NAMALWA (cell line): Measurements from ENCODE around the gene ZBTB18.
"Not testable (repeated sequence)": the region's sequence is repeated elsewhere in the genome, so short reads cannot be mapped to it uniquely, and the experiment has no call there.

ENCODE experiments used
- DNase-seq: peaks from one replicate; pipeline ENCODE4 v3.0.0-alpha.2; 2015; ENCODE audit warnings: low spot score

The ZBTB18 gene

DNA sequence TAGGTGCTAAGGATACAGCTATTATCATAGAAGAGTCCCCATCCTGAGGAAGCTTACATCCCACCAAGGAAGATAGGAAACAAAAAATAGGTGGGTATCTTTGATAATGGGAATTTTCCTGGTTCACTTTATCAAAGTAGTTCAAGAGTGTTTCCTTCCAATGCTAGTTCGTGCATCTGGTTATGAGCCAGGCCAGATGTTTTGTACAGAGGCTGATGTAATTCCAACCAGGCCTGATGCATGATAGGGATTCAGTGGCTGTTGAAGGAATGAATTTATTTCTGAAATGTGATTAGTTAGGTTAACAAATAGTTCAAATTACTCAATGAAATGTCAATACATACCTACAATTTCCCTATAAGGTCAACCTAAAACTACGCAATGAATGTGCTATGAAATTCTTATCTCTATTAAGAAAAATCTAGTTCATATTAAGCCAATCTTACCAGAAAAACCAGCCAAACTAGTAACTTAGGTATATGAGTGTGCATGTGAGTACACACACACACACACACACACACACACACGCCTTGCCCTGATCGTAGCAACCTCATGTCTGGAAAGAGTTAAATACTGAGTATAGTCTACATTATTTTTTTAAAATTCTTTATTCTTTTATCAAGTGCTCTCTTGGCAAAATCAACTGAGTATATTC is 9.5 kb upstream of the ZBTB18 start:
- DNase-seq: no peak

DNA sequence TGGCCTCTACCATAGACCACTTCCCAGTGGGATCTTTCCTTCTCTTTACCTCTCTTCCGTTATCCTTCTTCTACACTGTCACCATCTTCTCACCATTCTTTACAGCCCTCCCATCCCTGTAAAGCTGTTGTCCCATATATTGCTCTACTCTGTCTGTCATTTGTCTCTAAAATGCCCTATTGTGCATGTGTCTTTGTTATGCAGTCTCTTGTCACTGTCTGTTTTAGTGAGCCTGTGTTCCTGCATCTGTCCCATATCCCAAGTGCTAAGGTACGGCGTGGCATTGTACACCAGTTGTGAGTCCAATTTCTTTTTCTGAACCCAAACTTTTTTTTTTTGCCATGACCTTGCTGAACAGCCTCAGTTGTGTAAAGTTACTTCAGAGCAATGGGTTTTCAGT is 8.8 kb upstream of the ZBTB18 start:
- no peak for DNase-seq

DNA sequence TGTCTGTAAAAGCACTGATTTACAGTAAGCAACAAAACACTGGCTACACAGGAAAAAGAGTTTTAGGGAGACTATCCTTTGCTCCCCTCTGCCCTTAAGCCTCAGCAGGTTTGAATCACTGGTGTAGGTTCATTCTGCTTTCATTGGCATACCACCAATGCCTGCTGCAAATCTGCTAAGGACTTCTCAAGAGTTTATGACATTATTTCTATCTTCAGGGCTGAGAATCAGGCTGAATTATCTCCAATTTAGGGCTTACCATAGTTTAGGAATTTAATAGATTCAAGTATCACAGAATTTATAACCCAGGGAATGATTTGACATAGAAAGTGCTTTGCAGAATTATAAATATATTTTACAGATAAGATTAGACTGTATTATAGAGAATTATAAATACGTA is 6.7 kb upstream of the ZBTB18 start:
- no peak for DNase-seq

DNA sequence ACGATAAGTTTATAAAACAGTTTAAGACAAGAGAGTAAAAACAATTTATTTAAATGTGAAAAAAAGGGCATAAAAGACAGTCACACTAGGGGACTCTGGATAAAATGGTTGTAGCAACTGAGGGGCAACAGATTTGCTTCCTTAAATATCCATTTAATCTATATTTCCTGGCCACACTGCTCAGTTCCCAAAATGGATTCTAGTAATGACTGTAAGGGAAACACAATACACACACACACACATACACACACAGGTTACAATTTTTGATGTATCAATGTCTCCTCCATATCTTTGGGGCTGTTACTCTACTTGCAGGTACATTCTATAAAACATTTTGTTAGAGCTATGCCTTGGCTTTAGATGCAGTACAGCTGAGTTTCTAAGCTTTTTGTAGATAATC is 4.8 kb upstream of the ZBTB18 start:
- DNase-seq: not testable (repeated sequence)

DNA sequence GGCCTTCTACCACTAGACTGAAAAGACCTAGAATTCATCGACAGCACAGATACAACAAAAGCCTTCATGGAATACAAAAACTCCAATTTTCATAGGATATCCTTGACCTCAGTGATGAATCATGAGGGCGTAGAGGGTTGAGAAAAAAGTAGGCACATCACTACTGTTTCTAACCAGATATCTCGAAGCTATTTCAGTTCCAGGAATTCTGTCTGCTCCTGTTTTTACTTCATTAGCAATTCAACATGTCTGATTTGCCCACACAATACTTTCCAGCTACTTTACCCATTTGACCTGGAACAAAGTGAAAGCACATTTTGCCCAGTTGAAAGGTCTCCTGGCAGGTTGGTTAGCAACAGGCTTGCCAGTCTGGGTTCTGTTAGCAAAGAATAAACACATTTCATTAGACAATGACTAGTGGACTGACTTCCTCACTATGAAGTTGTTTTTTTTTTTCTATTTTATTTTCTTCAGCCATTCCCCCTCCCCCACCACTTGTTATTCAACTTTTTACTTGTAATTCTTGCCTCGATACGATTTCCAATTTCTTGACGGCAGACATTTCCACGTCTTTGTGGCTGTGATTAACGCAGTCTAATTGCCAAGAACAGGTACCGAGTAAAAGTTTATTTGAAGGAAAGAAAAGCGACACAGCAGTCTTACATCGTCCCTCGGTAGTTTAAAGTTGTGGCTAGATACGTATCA is 4.0 kb upstream of the ZBTB18 start:
- DNase-seq: no peak

DNA sequence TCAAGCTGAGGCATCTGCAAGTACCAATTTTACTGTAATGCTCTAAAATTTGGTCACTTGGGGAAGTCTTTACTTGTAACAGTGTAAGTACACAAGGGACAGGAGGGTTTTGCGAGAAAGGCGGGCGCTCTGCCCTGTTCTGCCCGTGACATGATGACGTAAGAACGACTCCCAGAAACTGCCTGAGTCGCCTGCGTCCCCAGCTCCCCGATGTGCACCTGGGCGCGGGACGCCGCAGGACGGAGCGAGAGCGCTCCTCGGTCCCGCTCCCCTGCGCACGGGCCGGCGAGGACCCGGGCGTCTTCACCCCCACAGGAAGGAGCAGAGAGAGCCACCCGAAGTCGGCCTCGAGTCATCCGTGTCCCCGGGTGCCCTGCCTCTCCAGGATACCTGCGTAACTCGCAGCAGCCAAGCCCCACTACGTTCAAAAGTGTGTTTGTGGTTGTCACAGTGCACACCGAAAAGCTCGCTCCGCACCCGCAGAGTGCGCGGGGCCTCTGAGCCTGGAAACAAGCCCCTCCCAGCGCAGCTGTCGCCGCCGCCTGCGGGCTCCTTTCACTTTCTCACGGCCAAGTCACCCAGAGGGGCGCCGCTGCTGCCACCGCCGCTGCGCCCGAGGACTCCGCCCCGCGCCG is 3.3 kb upstream of the ZBTB18 start:
- peak; percentile 80 for DNase-seq

DNA sequence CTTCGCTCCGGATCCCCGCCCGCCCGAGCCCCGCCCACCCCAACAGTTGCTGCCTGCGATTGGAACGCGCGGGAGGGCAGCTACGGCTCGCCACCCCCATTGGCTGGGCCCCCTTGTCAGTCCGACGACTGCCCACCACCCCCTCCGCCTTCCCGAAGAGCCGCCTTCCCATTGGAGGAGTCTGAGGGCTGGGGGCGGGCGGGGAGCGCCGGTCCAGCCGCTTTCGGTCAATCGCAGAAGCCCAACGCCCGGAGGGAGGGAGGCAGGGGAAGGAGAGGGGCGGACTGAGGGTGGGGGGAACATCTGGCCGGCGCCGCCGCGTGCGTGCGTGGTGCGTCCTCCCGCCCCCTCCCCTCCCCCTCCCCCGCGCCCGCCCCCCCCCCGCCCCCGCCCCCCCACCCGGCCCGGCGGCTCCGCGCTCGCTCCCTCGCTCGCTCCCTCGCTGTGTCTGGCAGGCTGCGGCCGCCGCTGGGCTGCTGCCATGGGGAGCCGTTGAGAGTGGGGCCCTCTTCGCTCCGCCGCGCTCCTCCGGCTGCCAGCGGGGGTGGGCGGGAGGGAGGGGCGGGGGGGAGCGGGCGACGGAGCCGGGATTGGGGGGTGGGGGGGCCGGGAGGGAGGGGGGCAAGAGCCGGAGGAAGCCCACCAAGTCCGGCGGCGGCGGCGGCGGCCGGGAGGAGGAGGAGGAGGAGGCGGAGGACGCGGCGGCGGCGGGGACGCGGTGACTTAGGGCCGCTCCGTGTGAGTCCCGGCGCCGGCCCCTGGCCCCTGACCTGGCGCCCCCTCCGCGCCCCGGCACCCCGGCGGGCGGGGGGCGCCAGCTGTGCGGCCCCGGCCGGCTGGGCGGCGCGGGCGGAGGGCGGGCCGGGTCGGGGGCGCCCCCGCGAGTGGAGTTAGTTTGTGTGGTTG is 2.6 kb upstream of the ZBTB18 start:
- peak; percentile 98 for DNase-seq

DNA sequence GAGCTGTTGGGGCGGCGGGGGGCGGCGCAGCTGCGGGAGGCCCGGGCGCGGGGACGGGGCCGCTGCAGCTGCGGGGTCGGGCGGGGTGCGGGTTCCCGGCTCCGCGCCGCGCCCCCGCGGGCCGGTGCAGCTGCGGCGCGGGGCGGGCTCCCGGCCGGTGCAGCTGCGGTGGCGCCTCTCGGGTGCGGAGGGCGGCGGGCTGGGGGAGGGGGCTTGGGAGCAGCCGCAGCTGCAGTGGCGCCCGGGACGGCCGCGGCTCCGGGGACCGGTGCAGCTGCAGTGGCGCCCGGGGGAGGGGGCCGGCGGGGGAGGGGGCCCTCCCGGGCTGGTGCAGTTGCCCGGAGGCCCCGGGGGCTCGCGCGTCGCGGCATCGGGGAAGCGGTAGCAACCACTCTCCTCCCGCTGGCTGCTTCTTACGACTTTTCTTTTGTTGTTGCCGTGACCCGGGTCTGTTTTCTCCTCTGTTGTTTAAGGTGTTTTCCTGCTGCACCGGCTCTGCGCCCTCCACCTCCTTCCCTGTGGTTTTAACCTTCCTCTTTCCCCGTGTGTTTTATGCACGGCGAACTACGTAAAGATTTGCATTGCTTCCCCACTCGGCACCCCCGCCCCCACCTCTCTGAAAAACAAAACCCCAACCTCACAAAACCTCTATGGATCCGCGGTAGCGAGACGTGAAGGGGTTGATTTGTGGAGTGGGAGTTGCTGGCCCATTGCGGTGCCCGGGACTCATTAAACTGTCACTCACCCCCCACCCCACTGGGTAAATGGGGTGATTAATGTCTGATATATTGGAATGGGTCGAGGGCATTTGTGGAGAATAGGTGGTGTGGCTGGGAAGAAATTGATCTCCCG is 1.7 kb upstream of the ZBTB18 start:
- DNase-seq: peak; percentile 80

DNA sequence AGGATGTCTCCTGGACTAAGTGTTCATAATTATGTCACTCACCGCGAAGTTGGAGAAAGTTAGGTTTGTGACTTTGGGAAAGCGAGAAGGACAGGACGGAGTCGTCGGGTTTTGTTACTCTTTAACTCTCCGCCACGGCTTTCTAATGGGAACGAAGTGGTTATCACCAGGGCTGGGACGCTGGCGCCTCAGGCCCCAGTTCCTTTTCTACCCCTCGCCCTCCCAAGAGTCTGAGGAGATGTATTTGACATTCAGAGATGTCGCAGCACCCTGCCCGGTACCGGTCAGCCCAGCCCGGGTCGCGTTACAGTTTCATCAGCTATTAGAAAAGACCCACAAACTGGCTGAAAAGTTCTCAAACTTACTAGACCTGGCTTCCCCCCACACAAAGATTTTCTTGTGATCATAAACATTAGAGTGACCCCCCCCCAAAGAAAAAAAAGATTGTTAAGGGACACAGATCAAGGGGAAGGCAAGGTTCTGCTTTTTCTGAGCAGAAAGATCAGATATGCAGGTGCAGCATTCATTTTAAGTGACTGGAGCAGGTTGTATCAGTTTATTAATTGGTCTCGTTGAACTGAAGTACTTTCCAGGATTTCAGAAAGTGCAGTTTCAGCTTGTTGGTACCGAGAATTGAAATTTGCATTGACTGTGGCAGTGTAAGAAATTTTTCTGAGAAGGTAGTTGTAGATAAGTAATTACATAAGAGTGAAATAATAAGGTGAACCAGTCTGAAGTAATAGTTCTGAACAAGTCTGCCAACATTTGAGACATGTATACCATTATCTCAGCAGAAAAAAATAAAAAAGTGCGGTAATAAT is 859 bp upstream of the ZBTB18 start:
- DNase-seq: peak; percentile 81

DNA sequence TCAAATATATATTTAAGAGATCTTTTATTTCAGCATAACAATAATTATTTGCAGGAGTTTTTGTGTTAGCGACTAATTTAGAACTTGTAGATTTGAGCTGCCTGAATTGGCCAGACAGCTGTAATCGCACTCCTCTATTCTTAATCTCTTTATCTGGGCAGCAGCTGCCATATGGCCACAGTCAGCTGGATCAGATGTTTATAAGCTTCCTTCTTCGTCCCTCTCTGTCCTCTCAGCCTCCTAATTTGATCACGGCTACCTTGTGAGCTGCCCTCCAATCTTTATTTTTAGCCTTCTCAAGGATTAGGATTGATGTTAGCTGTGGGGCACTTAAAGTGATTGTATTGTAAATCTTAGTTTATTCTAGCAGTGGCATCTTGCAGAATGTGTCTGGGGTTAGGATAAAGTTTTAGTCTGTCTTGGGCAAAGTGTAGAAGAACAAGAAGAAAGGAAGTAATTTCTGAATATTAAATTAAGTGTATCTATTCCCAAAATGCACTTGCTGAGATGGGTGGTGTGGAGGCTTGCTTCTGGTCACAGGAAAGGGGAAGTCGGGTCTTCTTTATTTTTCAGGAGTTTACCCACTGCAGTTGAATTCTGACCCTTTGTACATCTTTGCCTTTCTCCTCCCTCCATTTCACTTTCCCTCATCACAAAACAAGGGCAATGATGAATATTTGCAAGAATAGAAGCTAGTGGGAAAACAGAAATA is 1.1 kb downstream of the ZBTB18 start:
- DNase-seq: peak; percentile 60

DNA sequence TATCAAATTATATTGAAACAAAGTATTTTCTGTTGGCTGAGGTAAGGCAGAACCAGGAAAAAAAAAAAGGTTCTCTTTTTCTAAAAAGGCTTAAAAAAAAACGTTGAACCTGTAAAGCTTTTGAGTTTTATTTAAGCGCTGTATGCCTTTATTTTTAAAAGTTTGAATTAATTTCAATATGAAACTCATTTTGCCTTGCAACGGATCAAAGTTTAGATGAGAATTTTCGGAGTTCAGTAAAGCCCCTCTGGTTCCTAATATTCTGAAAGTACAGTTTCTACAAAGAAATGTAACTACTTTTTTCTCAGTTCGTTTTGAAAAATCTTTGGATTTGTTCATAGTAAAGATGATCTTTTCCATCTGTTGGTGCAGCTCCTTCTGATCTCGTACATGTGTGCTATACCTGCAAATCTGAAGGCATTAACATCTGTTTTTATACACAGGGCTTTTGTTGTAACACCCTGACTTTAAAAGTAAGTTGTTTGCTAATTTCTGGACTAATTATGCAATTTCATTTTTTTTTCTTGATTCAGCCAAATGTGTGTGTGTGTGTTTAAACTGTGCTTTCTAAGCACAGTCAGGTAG is 1.7 kb downstream of the ZBTB18 start:
- DNase-seq: no peak

DNA sequence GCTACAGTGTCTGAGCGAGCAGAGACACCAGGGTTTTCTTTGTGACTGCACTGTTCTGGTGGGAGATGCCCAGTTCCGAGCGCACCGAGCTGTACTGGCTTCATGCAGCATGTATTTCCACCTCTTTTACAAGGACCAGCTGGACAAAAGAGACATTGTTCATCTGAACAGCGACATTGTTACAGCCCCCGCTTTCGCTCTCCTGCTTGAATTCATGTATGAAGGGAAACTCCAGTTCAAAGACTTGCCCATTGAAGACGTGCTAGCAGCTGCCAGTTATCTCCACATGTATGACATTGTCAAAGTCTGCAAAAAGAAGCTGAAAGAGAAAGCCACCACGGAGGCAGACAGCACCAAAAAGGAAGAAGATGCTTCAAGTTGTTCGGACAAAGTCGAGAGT is 2.7 kb downstream of the ZBTB18 start:
- DNase-seq: no peak

DNA sequence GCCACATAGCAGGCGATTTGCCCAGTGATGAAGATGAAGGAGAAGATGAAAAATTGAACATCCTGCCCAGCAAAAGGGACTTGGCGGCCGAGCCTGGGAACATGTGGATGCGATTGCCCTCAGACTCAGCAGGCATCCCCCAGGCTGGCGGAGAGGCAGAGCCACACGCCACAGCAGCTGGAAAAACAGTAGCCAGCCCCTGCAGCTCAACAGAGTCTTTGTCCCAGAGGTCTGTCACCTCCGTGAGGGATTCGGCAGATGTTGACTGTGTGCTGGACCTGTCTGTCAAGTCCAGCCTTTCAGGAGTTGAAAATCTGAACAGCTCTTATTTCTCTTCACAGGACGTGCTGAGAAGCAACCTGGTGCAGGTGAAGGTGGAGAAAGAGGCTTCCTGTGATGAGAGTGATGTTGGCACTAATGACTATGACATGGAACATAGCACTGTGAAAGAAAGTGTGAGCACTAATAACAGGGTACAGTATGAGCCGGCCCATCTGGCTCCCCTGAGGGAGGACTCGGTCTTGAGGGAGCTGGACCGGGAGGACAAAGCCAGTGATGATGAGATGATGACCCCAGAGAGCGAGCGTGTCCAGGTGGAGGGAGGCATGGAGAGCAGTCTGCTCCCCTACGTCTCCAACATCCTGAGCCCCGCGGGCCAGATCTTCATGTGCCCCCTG is 3.3 kb downstream of the ZBTB18 start:
- DNase-seq: no peak

DNA sequence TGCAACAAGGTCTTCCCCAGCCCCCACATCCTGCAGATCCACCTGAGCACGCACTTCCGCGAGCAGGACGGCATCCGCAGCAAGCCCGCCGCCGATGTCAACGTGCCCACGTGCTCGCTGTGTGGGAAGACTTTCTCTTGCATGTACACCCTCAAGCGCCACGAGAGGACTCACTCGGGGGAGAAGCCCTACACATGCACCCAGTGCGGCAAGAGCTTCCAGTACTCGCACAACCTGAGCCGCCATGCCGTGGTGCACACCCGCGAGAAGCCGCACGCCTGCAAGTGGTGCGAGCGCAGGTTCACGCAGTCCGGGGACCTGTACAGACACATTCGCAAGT is 3.8 kb downstream of the ZBTB18 start:
- DNase-seq: no peak

DNA sequence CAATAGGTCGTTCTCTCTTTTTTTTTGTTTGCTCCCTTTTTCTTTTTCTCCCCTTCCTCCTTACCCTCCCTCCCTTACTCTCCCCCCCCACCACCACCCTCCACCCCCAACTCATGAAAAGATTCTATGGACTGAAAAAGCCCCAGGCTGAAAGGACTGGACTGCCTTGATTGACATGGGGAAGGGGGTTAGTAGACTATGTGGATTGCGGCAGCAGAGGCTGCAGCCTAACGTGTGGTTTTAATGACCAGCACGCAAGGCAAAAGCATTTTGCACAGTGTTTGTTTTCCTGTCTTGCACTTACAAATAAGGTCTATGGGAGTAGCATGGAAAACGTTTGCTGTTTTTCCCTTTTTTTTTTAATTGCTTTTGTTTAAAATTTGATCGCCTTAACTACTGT is 5.5 kb downstream of the ZBTB18 start:
- no peak for DNase-seq

DNA sequence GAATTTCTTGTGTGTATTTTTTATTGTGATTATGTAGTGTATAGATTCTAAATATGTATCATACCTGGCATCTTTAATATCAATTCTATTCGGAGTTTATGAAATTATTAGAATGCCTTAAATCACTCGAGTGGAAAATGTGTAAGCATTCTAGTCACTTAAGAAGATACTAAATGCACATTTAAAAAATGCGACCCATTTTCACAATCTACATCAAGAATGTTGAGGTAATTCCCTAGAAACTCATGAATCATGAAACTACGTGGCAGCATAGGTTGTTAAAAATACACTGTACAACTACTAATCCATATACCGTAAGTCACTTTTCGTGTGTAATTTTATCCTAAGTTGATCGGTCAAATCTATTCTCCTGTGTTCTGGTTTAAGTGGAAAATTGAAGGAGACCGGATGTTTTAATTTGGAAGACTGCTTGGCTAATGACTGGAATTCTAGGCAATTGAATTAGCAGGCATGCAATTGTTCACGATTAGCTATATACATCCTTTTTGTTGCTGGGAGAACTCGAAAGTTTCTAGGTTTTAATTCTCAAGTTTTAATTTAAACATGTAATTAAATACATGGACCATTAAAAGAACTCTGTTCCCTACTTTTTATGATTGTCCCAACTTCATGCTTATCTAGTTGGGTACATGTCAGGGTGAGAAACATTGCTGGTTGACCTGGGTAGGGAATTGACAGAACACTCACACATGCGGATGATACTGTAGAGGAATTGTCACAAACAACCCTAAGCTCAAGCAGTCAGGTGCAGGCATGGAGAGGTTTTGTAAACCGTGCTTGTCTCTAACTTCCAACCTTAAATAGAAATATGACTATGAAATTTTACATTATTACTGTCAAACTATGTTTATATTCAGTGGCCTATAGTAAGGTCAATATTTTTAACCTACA is 6.6 kb downstream of the ZBTB18 start:
- no peak for DNase-seq

DNA sequence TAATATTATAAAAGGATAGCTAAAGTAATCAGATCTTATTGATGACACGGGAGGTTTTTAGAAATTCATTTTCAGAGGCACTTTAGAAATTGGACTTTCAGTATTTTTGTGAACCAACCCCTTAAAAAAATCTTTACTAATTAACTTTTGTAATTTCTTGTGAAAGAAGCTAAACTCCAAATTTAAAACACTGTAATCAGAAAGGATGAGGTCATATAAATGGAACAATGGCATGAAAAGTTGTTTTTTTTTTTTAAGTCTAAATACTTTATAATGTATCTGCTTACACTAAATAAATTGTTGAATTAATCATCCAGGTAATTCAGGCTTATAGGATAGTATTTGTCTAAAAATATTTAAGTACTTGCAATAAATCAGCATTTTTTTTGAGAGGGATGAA is 9.0 kb downstream of the ZBTB18 start:
- DNase-seq: no peak

DNA sequence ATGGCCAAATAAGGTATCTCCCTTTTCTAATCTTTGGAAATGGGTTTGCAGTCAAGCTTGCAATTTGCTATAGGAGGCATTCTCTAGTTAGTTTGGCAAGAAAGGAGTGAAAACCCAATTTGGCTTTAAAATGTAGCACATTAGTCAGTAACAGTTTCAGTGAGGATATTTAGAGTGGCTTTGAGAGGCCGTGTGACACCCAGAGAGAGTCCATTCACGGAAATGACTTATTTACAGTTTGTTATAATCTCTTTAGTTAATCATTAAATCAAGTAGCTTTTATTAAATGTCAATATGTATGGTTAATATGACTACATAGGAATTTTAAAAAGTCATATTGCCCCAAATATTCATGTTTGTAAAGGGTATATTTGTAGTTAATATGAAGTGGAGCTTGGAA is 9.6 kb downstream of the ZBTB18 start:
- no peak for DNase-seq
